WTC11 (cell line): ENCODE measurements around the gene IFIT5. TPM values are rescaled to one million over a fixed set of nuclear protein-coding genes. Genes with fewer than 3 reads are reported as not detected.

ENCODE experiments used
- AFF4 ChIP-seq: sonication (generic); formaldehyde crosslinking; IDR thresholded peaks from 2 replicates; pipeline ENCODE4 v1.8.1; 2023; ENCODE audit warnings: mild to moderate bottlenecking, missing genetic modification reagents, borderline replicate concordance
- CTCF ChIP-seq: fragments of 200-600 bp; IDR thresholded peaks from 2 replicates; pipeline ENCODE4 v1.8.0; 2022; ENCODE audit warnings: antibody characterized with exemption
- ELF4 ChIP-seq: sonication (generic); formaldehyde crosslinking; IDR thresholded peaks from 2 replicates; pipeline ENCODE4 v1.8.1; 2022; ENCODE audit warnings: low read depth, mild to moderate bottlenecking, moderate library complexity, missing genetic modification reagents
- FOXJ3 ChIP-seq: sonication (generic); formaldehyde crosslinking; IDR thresholded peaks from 2 replicates; pipeline ENCODE4 v1.9.0; 2021; ENCODE audit warnings: missing genetic modification reagents, mild to moderate bottlenecking, borderline replicate concordance
- NR2C2 ChIP-seq: sonication (generic); formaldehyde crosslinking; IDR thresholded peaks from 2 replicates; pipeline ENCODE4 v1.8.0; 2022; ENCODE audit warnings: mild to moderate bottlenecking, missing genetic modification reagents
- OVOL2 ChIP-seq: fragments of 250-450 bp; sonication (Bioruptor Pico); IDR thresholded peaks from 2 replicates; pipeline ENCODE4 v1.9.0; 2021; ENCODE audit warnings: mild to moderate bottlenecking, borderline replicate concordance
- SP1 ChIP-seq: sonication (generic); formaldehyde crosslinking; conservative IDR thresholded peaks from 2 replicates; pipeline ENCODE4 v1.8.1; 2022; ENCODE audit warnings: missing genetic modification reagents
- TCF7 ChIP-seq: sonication (generic); formaldehyde crosslinking; IDR thresholded peaks from 2 replicates; pipeline ENCODE4 v1.8.0; 2022; ENCODE audit warnings: mild to moderate bottlenecking, low read depth, missing genetic modification reagents, moderate library complexity
- USF2 ChIP-seq: sonication (generic); formaldehyde crosslinking; IDR thresholded peaks from 2 replicates; pipeline ENCODE4 v1.8.1; 2023; ENCODE audit warnings: mild to moderate bottlenecking, missing genetic modification reagents, moderate library complexity
- total RNA-seq: library from RNA; stranded (reverse); gene quantifications from 3 replicates; pipeline ENCODE4 v1.2.3, GENCODE V29; 2021

Gene IFIT5
- total RNA-seq, 1 experiment from 2014 or later = 2.0 TPM

- TF ChIP-seq AFF4 (CRISPR knock-in tag) = no peak
- no peak for TF ChIP-seq NR2C2 (CRISPR knock-in tag)
- no peak for TF ChIP-seq ELF4 (CRISPR knock-in tag)
- no peak for TF ChIP-seq FOXJ3 (CRISPR knock-in tag)
- no peak for TF ChIP-seq OVOL2 (CRISPR knock-in tag)
- no peak for TF ChIP-seq SP1 (CRISPR knock-in tag)
- no peak for TF ChIP-seq TCF7 (CRISPR knock-in tag)
- TF ChIP-seq CTCF = no peak
- TF ChIP-seq USF2 (CRISPR knock-in tag) = no peak
These were observed 55.1 kb downstream of the IFIT5 start (continued) for GRCh38 chr10:89469517-89469916.

Other genes starting within 250 kb of the IFIT5 start
- gene CH25H, start 207.3 kb upstream of the IFIT5 start, total RNA-seq = 0.11 to 0.14 TPM in 2 of 3 replicates, not detected in the other
- gene LIPA, start 162.8 kb upstream of the IFIT5 start, total RNA-seq = 32.9 to 47.3 TPM (median 37.8 TPM) in 3 replicates
- gene IFIT2, start 112.5 kb upstream of the IFIT5 start, total RNA-seq = 0.07 to 0.15 TPM (median 0.14 TPM) in 3 replicates
- 0.14 to 0.42 TPM (median 0.39 TPM) in 3 replicates for gene IFIT3, start 86.6 kb upstream of the IFIT5 start, total RNA-seq
- gene IFIT1B, start 36.5 kb upstream of the IFIT5 start, total RNA-seq = not detected in 3 replicates
- 1.5 to 2.0 TPM (median 1.5 TPM) in 3 replicates for gene IFIT1, start 21.9 kb upstream of the IFIT5 start, total RNA-seq
- gene SLC16A12, start 121.0 kb downstream of the IFIT5 start, total RNA-seq = 8.0 to 10.9 TPM (median 8.3 TPM) in 3 replicates
- gene PANK1, start 230.7 kb downstream of the IFIT5 start, total RNA-seq = 24.9 to 25.8 TPM (median 25.7 TPM) in 3 replicates